HepG2 (cell line): ENCODE measurements around the gene ZNF282. TPM values are rescaled to one million over a fixed set of nuclear protein-coding genes. Genes with fewer than 3 reads are reported as not detected.

Source experiments
- ATAC-seq: fragments of 200-7000 bp; cut with Tn5 transposase; 3 replicates; pipeline ENCODE4 v1.9.1; 2020; ENCODE audit warnings: mild to moderate bottlenecking, moderate library complexity
- BruUV-seq: library from RNA; stranded (reverse); fragments of 400-500 nt; replicated peaks from 2 replicates; lab custom pipeline; 2021; lab: Mats Ljungman, UMichigan
- CTCF ChIA-PET: fragments of 300-600 bp; formaldehyde crosslinking; extraction: SDS; loops from one replicate; lab custom pipeline; 2021; ENCODE audit warnings: low total read pairs, inconsistent platforms, low intra/inter-chr PET ratio; lab: Yijun Ruan, JAX
- POLR2A ChIA-PET: fragments of 350-600 bp; sonication (Branson Sonifier 250); formaldehyde crosslinking; loops from one replicate; lab custom pipeline; 2020; ENCODE audit warnings: antibody characterized with exemption, inconsistent platforms; lab: Yijun Ruan, JAX
- DNase-seq: peaks from one replicate; pipeline ENCODE4 v3.0.0-alpha.2; 2015; ENCODE audit warnings: low spot score
- FAIRE-seq: peaks from 3 replicates; lab custom pipeline; 2011; peaks lifted over from hg19 to GRCh38; lab: Jason Lieb, UNC
- H2AFZ ChIP-seq: one replicate; pipeline ENCODE4 v1.6.1; 2011; ENCODE audit warnings: low read length, inconsistent platforms
- H3K27ac ChIP-seq: fragments of 300-600 bp; 3 replicates; pipeline ENCODE4 v1.8.0; 2011; ENCODE audit warnings: mixed run types, mild to moderate bottlenecking, mixed read lengths, low read length, inconsistent platforms; ENCODE audit not compliant: insufficient read depth; ENCODE audit errors: extremely low read length
- H3K27me3 ChIP-seq, 2 experiments: fragments of 200-600 bp in 1 of 2; 2 replicates in 1 of 2; 3 replicates in 1 of 2; pipeline versions ENCODE4 v1.6.0 to v1.8.0; 2011; ENCODE audit warnings: low read length in 2 of 2, mild to moderate bottlenecking in 2 of 2, moderate library complexity in 2 of 2, inconsistent platforms in 1 of 2; ENCODE audit not compliant: insufficient read depth in 2 of 2, control insufficient read depth in 1 of 2
- H3K36me3 ChIP-seq, 2 experiments: fragments of 200-600 bp in 1 of 2; replicated peaks in 1 of 2; 2 replicates in 1 of 2; 3 replicates in 1 of 2; pipeline versions ENCODE4 v1.5.1 to v1.8.0; 2011; ENCODE audit warnings: low read length in 2 of 2, inconsistent platforms in 1 of 2; ENCODE audit not compliant: insufficient read depth in 2 of 2, control insufficient read depth in 1 of 2
- H3K4me1 ChIP-seq: 2 replicates; pipeline ENCODE4 v1.5.1; 2012; ENCODE audit warnings: low read length, inconsistent platforms; ENCODE audit not compliant: insufficient read depth
- H3K4me2 ChIP-seq: 2 replicates; pipeline ENCODE4 v1.6.0; 2011; ENCODE audit warnings: low read depth, low read length, inconsistent platforms
- H3K4me3 ChIP-seq, 3 experiments: fragments of 200-600 bp in 1 of 3; sonication (generic), shearing (Covaris generic) in 1 of 3; replicated peaks in 1 of 3; 2 replicates each; pipeline ENCODE4 v1.5.1; 2011 to 2016; ENCODE audit warnings: low read length in 3 of 3, inconsistent platforms in 2 of 3, low read depth in 2 of 3, mild to moderate bottlenecking in 2 of 3, control low read depth in 1 of 3, mixed read lengths in 1 of 3; ENCODE audit not compliant: insufficient read depth in 1 of 3
- H3K79me2 ChIP-seq: one replicate; pipeline ENCODE4 v1.6.1; 2011; ENCODE audit warnings: low read length, inconsistent platforms; ENCODE audit not compliant: insufficient read depth
- H3K9ac ChIP-seq: 2 replicates; pipeline ENCODE4 v1.6.0; 2011; ENCODE audit warnings: mild to moderate bottlenecking, low read depth, low read length, inconsistent platforms; ENCODE audit not compliant: insufficient read depth
- H3K9me3 ChIP-seq: 2 replicates; pipeline ENCODE4 v1.5.1; 2012; ENCODE audit warnings: mild to moderate bottlenecking, low read length
- H4K20me1 ChIP-seq: 2 replicates; pipeline ENCODE4 v1.6.0; 2011; ENCODE audit warnings: inconsistent platforms, mild to moderate bottlenecking, low read length, moderate library complexity; ENCODE audit not compliant: insufficient read depth
- DR1 ChIP-seq: sonication (generic); formaldehyde crosslinking; IDR thresholded peaks from 2 replicates; pipeline ENCODE4 v1.8.0; 2021; ENCODE audit warnings: mild to moderate bottlenecking, missing genetic modification reagents, inconsistent platforms
- HOXA5 ChIP-seq: sonication (generic); formaldehyde crosslinking; IDR thresholded peaks from 2 replicates; pipeline ENCODE4 v1.4.0; 2020; ENCODE audit warnings: missing genetic modification reagents
- POGZ ChIP-seq: sonication (generic); formaldehyde crosslinking; IDR thresholded peaks from 2 replicates; pipeline ENCODE4 v1.4.0; 2020; ENCODE audit warnings: mild to moderate bottlenecking, missing genetic modification reagents
- RAD21 ChIP-seq: fragments of 450-650 bp; formaldehyde crosslinking; IDR thresholded peaks from 2 replicates; pipeline ENCODE4 v1.5.0; 2020; ENCODE audit warnings: mild to moderate bottlenecking
- RAD51 ChIP-seq: fragments of 450-650 bp; IDR thresholded peaks from 2 replicates; pipeline ENCODE4 v1.6.1; 2016; ENCODE audit warnings: borderline replicate concordance
- SP4 ChIP-seq: sonication (generic); formaldehyde crosslinking; IDR thresholded peaks from 2 replicates; pipeline ENCODE4 v1.8.1; 2023; ENCODE audit warnings: mild to moderate bottlenecking, missing genetic modification reagents
- ZNF451 ChIP-seq: sonication (generic); formaldehyde crosslinking; IDR thresholded peaks from 2 replicates; pipeline ENCODE4 v1.5.0; 2020; ENCODE audit warnings: mild to moderate bottlenecking, missing genetic modification reagents
- WGBS: methylation state at CpG from one replicate; pipeline ENCODE4 v1.1.6; 2017; ENCODE audit warnings: low lambda C conversion rate; 5-methylcytosine and 5-hydroxymethylcytosine counted together
- in situ Hi-C: cut with HindIII; loops from 2 replicates; pipeline ENCODE4 v1.10.0; 2017; ENCODE audit warnings: low pct_unique_long_range_greater_than_20kb; ENCODE audit not compliant: extremely low pct_ligation_motif_present
- intact Hi-C: fragments of 100-400 bp; cut with micrococcal nuclease; formaldehyde crosslinking; loops from one replicate; pipeline ENCODE4 v1.10.0; 2022; ENCODE audit not compliant: unreplicated experiment
- polyA plus RNA-seq, 8 experiments: library from polyadenylated mRNA; depleted of rRNA in 3 of 8; stranded (reverse) in 7 of 8; unstranded in 1 of 8; fragments of >200 nt; fragmentation: Illumina TruSeq in 4 of 8; extraction: Trizol in 4 of 8; gene quantifications; 2 replicates each; pipeline versions ENCODE4 v1.2.1 to v1.2.3, GENCODE V29; 2011 to 2016; ENCODE audit warnings: low read depth in 4 of 8, missing spikeins in 1 of 8, mixed read lengths in 1 of 8; ENCODE audit not compliant: insufficient read depth in 1 of 8
- total RNA-seq, 5 experiments: library from RNA; depleted of rRNA; stranded (reverse); fragments of >200 nt; fragmentation: Illumina TruSeq; extraction: Trizol; gene quantifications; 2 replicates each; pipeline ENCODE4 v1.2.3, GENCODE V29; 2016; ENCODE audit warnings: low read depth in 1 of 5
- TF ChIP-seq, protein P1 (sequence below): sonication (generic); formaldehyde crosslinking; IDR thresholded peaks from 2 replicates; pipeline ENCODE4 v1.5.0; 2020; ENCODE audit warnings: mild to moderate bottlenecking, missing genetic modification reagents, borderline replicate concordance
- TF ChIP-seq, protein P2 (sequence below): sonication (generic); formaldehyde crosslinking; IDR thresholded peaks from 2 replicates; pipeline ENCODE4 v1.5.0; 2020; ENCODE audit warnings: missing genetic modification reagents
- TF ChIP-seq, protein P3 (sequence below): sonication (generic); IDR thresholded peaks from 2 replicates; pipeline ENCODE4 v1.6.1; 2016; ENCODE audit warnings: low read depth, borderline replicate concordance
- TF ChIP-seq, protein P4 (sequence below): IDR thresholded peaks from 2 replicates; pipeline ENCODE4 v1.6.1; 2016; ENCODE audit warnings: missing compliant biosample characterization, missing genetic modification reagents, borderline replicate concordance
- TF ChIP-seq, protein P5 (sequence below): sonication (generic); formaldehyde crosslinking; IDR thresholded peaks from 2 replicates; pipeline ENCODE4 v1.8.0; 2022; ENCODE audit warnings: mild to moderate bottlenecking, missing genetic modification reagents, borderline replicate concordance

The ZNF282 gene
- total and polyA plus RNA-seq, 2 of the 13 experiments (the other 11 are each of a cell fraction or from before 2014, with no cell fraction given) = 9.1 to 20.9 TPM

DNA sequence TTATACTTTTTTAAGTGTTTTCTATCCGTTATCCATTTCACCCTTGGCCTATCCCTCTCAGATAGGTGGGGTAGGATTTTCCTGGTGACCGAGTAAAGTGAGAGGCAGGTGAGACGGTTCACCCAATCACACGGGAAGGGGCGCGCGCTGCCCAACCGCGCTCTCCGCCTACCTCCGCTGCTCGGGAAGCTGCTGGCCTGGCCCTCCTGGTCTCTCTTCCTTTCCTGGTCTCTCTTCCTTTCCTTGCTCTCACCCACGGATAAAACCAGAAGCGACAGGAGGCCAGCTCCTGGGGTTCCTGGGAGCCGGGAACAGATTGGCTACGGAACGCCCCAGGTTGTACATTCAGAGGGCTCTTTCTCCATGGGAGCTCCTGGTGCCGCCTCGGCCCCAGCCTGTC, 29.8 kb downstream of the ZNF282 start:
- no peak for DNase-seq
- Histone ChIP-seq H3K4me2 (no peak overlapping the region), H3K9ac (no peak overlapping the region), H3K9me3 (no peaks in the 10 kb centered on the region), H3K79me2 (no peaks in the 10 kb centered on the region), H3K4me1 (peaks cover 9% of the 10 kb centered on the region), H3K36me3 (peaks cover 8 to 35% of the 10 kb centered on the region in 2 experiments; a peak in 4 of 5 replicates), H3K27ac (no peak overlapping the region), H3K4me3 (no peak overlapping the region), H4K20me1 (no peaks in the 10 kb centered on the region), H3K27me3 (no peaks in the 10 kb centered on the region), H2AFZ (no peak overlapping the region)
- 96% methylated on average over 19 of the region's 19 CpGs for WGBS
- intact Hi-C loops (no loop called here), in situ Hi-C loops (no loop called here)
- CTCF ChIA-PET = no interaction called here
- no peak for ATAC-seq
- no peak for FAIRE-seq
- POLR2A ChIA-PET = no interaction called here
- no peak for TF ChIP-seq POGZ
- TF ChIP-seq ZNF451 (CRISPR knock-in tag) = no peak
- no peak for TF ChIP-seq SP4 (CRISPR knock-in tag)
- TF ChIP-seq, protein P1, sequence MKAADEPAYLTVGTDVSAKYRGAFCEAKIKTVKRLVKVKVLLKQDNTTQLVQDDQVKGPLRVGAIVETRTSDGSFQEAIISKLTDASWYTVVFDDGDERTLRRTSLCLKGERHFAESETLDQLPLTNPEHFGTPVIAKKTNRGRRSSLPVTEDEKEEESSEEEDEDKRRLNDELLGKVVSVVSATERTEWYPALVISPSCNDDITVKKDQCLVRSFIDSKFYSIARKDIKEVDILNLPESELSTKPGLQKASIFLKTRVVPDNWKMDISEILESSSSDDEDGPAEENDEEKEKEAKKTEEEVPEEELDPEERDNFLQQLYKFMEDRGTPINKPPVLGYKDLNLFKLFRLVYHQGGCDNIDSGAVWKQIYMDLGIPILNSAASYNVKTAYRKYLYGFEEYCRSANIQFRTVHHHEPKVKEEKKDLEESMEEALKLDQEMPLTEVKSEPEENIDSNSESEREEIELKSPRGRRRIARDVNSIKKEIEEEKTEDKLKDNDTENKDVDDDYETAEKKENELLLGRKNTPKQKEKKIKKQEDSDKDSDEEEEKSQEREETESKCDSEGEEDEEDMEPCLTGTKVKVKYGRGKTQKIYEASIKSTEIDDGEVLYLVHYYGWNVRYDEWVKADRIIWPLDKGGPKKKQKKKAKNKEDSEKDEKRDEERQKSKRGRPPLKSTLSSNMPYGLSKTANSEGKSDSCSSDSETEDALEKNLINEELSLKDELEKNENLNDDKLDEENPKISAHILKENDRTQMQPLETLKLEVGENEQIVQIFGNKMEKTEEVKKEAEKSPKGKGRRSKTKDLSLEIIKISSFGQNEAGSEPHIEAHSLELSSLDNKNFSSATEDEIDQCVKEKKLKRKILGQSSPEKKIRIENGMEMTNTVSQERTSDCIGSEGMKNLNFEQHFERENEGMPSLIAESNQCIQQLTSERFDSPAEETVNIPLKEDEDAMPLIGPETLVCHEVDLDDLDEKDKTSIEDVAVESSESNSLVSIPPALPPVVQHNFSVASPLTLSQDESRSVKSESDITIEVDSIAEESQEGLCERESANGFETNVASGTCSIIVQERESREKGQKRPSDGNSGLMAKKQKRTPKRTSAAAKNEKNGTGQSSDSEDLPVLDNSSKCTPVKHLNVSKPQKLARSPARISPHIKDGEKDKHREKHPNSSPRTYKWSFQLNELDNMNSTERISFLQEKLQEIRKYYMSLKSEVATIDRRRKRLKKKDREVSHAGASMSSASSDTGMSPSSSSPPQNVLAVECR (CRISPR knock-in tag) = no peak
- TF ChIP-seq, protein P2, sequence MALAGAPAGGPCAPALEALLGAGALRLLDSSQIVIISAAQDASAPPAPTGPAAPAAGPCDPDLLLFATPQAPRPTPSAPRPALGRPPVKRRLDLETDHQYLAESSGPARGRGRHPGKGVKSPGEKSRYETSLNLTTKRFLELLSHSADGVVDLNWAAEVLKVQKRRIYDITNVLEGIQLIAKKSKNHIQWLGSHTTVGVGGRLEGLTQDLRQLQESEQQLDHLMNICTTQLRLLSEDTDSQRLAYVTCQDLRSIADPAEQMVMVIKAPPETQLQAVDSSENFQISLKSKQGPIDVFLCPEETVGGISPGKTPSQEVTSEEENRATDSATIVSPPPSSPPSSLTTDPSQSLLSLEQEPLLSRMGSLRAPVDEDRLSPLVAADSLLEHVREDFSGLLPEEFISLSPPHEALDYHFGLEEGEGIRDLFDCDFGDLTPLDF (CRISPR knock-in tag) = no peak
- TF ChIP-seq, protein P3, sequence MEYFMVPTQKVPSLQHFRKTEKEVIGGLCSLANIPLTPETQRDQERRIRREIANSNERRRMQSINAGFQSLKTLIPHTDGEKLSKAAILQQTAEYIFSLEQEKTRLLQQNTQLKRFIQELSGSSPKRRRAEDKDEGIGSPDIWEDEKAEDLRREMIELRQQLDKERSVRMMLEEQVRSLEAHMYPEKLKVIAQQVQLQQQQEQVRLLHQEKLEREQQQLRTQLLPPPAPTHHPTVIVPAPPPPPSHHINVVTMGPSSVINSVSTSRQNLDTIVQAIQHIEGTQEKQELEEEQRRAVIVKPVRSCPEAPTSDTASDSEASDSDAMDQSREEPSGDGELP = no peak
- TF ChIP-seq, protein P4, sequence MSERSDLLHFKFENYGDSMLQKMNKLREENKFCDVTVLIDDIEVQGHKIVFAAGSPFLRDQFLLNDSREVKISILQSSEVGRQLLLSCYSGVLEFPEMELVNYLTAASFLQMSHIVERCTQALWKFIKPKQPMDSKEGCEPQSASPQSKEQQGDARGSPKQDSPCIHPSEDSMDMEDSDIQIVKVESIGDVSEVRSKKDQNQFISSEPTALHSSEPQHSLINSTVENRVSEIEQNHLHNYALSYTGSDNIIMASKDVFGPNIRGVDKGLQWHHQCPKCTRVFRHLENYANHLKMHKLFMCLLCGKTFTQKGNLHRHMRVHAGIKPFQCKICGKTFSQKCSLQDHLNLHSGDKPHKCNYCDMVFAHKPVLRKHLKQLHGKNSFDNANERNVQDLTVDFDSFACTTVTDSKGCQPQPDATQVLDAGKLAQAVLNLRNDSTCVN (CRISPR knock-in tag) = no peak
- TF ChIP-seq RAD21 (CRISPR knock-in tag) = no peak
- no peak for TF ChIP-seq RAD51
- no peak for TF ChIP-seq DR1 (CRISPR knock-in tag)
- TF ChIP-seq, protein P5, sequence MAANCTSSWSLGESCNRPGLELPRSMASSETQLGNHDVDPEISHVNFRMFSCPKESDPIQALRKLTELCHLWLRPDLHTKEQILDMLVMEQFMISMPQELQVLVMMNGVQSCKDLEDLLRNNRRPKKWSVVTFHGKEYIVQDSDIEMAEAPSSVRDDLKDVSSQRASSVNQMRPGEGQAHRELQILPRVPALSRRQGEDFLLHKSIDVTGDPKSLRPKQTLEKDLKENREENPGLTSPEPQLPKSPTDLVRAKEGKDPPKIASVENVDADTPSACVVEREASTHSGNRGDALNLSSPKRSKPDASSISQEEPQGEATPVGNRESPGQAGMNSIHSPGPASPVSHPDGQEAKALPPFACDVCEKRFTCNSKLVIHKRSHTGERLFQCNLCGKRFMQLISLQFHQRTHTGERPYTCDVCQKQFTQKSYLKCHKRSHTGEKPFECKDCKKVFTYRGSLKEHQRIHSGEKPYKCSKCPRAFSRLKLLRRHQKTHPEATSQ = no peak
- TF ChIP-seq HOXA5 (CRISPR knock-in tag) = no peak
- no TSS peak for BruUV-seq
